ENCODE data around the gene VPS35. TPM values are rescaled to one million over a fixed set of nuclear protein-coding genes. Genes with fewer than 3 reads are reported as not detected.
A peak's percentile ranks its signal among the peaks of the same experiment; 100 is the strongest.

VPS35 gene
- total and polyA plus RNA-seq, 7 donors, result 28.7 to 61.8 (median 44.4) TPM

DNA sequence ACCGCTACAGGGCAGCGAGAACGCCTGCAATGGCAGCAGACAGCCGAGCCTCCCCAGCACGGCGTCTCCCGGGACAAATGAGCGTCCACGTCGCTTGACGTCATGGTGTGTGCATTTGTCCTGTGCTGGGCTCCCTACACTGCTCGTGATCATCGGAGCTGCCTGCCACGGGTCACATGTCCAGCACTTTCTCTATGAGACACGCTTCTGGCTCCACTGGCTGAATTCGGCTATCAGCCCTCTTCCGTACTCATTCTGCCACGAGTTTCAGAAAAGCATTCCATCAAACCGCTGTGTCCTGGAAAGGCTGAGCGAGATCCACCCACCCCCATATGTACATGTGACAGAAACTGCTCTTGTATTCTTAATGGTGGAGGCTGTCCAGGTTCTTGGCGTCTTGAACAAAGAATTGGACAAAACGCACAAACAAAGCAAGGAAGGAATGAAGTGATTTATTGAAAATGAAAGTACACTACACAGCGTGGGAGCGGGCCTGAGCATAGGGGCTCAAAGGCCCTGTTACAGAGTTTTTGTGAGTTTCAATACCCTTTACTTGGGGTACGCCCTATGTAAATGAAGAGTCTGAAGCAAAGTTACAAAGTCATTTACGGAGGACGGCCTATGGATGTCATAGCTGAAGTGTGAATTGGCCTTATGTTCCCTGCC is 39.3 kb downstream of the VPS35 start:
- peak; percentile 94 for DNase-seq
- H3K4me1 ChIP-seq, result no peaks in the 10 kb centered on the region
- intact Hi-C loops (cut with DNase I), result no loop called here
- peaks cover 0 to 3% (median 0%) of the 10 kb centered on the region in 4 donors for H3K9me3 ChIP-seq
- peak overlapping the region; percentile 62 to 73 (median 68) for H3K27ac ChIP-seq
- TF ChIP-seq POLR2A (IDR thresholded peaks at IDR 0.05) (no peak), POLR2AphosphoS5 (IDR thresholded peaks at IDR 0.05) (peak in 2 of 4 donors; percentile 28 to 72)
- peak overlapping the region in 3 of 4 donors; percentile 14 to 28 (median 21) for H3K4me3 ChIP-seq
- H3K36me3 ChIP-seq, result no peaks in the 10 kb centered on the region
- WGBS, 2 donors, result 86 to 90% methylated on average over 27 of the region's 27 CpGs
- no peaks in the 10 kb centered on the region for H3K27me3 ChIP-seq

- no peaks in the 10 kb centered on the region for H3K27me3 ChIP-seq
- no peak overlapping the region for H3K4me3 ChIP-seq
- peaks cover 0 to 4% (median 0%) of the 10 kb centered on the region in 4 donors for H3K9me3 ChIP-seq
- H3K27ac ChIP-seq, result peak overlapping the region in 1 of 4 donors; percentile 71
- intact Hi-C loops (cut with DNase I), result no loop called here
- TF ChIP-seq POLR2AphosphoS5 (IDR thresholded peaks at IDR 0.05) (no peak), EP300 (IDR thresholded peaks at IDR 0.05) (no peak), POLR2A (IDR thresholded peaks at IDR 0.05) (no peak)
- TF ChIP-seq, protein P1, sequence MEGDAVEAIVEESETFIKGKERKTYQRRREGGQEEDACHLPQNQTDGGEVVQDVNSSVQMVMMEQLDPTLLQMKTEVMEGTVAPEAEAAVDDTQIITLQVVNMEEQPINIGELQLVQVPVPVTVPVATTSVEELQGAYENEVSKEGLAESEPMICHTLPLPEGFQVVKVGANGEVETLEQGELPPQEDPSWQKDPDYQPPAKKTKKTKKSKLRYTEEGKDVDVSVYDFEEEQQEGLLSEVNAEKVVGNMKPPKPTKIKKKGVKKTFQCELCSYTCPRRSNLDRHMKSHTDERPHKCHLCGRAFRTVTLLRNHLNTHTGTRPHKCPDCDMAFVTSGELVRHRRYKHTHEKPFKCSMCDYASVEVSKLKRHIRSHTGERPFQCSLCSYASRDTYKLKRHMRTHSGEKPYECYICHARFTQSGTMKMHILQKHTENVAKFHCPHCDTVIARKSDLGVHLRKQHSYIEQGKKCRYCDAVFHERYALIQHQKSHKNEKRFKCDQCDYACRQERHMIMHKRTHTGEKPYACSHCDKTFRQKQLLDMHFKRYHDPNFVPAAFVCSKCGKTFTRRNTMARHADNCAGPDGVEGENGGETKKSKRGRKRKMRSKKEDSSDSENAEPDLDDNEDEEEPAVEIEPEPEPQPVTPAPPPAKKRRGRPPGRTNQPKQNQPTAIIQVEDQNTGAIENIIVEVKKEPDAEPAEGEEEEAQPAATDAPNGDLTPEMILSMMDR (IDR thresholded peaks at IDR 0.05), result no peak
- H3K36me3 ChIP-seq, result no peaks in the 10 kb centered on the region
- no peaks in the 10 kb centered on the region for H3K4me1 ChIP-seq
- WGBS, 2 donors, result 92% methylated on average over 8 of the region's 8 CpGs
- no peak for DNase-seq
These were observed 40.3 kb downstream of the VPS35 start for GRCh38 chr16:46648656-46649055.

DNA sequence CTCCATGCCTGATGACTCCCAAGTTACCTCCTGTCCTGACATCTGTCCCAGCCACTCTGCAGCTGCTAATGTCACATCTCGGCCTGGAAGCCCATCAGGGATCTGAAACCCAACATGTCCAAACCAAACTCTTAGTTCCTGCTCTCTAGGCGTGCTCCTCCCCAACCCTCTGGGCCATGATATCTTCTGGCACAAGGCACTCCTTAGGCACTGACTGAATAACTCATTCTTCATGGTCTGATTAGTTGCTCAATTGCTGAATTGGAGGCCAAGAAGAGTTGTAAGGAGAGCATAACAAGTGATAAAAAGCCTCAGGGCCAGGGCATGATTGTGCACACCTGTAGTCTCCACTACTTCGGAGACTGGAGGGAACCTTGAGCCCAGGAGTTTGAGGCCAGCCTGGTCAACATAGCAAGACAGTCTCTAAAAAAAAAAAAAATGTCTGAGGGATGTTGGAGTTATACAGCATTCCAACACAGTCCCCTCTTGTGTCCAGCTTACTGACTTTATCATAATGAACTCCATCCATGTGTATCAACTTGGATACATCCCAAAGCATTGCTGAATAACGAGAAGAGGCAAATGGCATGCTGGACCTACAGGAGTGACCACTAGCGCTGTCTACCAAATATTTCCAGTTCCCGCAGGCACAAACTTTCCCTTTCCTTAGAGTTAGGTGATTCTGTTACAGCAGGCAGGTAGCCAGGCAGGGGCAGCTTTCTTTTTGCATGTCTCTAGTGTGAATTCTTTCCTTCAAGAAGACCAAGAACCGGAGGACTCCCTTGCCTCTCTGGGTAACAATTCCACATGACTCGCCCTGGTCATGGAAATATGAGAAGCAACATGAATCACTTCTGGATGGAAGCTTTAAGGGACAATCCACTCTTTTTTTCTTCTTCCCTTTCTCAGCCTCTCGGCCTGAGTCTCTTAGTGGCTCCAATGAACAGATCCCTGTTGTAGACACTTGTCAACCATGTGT is 49.7 kb downstream of the VPS35 start:
- H3K9me3 ChIP-seq, result no peaks in the 10 kb centered on the region
- 88 to 90% methylated on average over 9 of the region's 9 CpGs for WGBS, 2 donors
- no peaks in the 10 kb centered on the region for H3K27me3 ChIP-seq
- H3K4me1 ChIP-seq, result no peaks in the 10 kb centered on the region
- DNase-seq, result no peak
- TF ChIP-seq EP300 (IDR thresholded peaks at IDR 0.05), result no peak
- TF ChIP-seq POLR2AphosphoS5 (IDR thresholded peaks at IDR 0.05), result no peak
- TF ChIP-seq, protein P1 (IDR thresholded peaks at IDR 0.05), result no peak
- TF ChIP-seq POLR2A (IDR thresholded peaks at IDR 0.05), result no peak
- no peak overlapping the region for H3K27ac ChIP-seq
- intact Hi-C loops (cut with DNase I), result no loop called here
- H3K4me3 ChIP-seq, result no peak overlapping the region
- no peaks in the 10 kb centered on the region for H3K36me3 ChIP-seq

DNA sequence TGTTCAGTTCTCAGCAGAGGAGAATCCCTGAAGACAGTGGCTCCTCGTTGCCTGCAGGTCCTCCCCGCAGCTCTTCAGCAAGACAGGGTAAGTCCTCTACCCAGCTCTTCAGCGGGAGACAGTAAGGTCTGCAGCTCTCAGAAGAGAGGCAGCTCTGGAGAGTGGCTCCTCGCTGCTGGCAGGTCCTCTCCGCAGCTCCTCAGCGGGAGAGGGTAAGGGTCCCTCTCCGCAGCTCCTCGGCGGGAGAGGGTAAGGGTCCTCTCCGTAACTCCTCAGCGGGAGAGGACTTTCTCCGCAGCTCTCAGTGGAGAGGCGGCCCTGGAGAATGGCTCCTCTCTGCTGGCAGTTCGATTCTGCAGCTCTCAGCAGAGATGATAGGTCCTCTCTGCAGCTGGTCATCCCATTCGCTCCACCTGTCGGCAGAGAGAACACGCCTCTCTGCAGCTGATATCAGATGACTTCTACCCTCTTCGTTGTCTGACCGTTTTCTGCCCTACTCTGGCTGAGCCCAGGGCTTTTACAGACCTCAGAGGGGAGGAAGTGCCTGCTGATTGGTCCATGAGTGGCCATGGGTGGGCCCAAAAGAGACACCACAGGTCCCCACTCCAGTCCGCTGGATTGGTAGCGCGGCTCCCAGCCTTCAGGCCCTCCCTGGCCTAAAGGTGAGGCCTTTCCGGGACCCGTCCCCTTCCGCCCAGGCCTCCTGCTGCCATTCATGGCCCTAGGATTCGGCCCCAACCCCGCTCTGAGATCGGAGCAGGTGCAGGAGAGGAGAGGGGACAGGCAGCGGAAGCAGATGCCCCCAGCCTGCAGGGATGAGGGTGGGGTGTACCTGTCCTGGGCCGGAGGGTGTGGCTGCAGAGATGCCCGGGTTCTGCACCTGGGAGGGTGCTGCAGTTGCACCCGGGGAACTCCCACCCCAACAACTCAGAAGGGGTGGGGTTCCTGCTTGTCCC is 55.9 kb downstream of the VPS35 start:
- Histone ChIP-seq H3K27me3 (no peaks in the 10 kb centered on the region), H3K4me1 (no peaks in the 10 kb centered on the region), H3K36me3 (no peaks in the 10 kb centered on the region), H3K27ac (no peak overlapping the region), H3K9me3 (no peaks in the 10 kb centered on the region), H3K4me3 (no peak overlapping the region)
- intact Hi-C loops (cut with DNase I), result no loop called here
- DNase-seq, result no peak
- TF ChIP-seq POLR2A (IDR thresholded peaks at IDR 0.05), result no peak
- no peak for TF ChIP-seq POLR2AphosphoS5 (IDR thresholded peaks at IDR 0.05)
- TF ChIP-seq, protein P1 (IDR thresholded peaks at IDR 0.05), result no peak
- TF ChIP-seq EP300 (IDR thresholded peaks at IDR 0.05), result no peak
- WGBS, 2 donors, result 78 to 88% methylated on average over 32 of the region's 32 CpGs
